GM12875 (cell line): ENCODE measurements around the gene CREB3L2.

Experiments used
- H3K4me3 ChIP-seq: one replicate; pipeline ENCODE4 v1.5.1; 2011; ENCODE audit warnings: low read depth, low read length, control low read depth
- TF ChIP-seq, protein P1 (sequence below): IDR thresholded peaks from 2 replicates; pipeline ENCODE4 v1.5.1; 2011; ENCODE audit warnings: low read depth, mild to moderate bottlenecking, control low read depth, inconsistent platforms, low read length, moderate library complexity, borderline replicate concordance; ENCODE audit not compliant: insufficient read depth

Gene CREB3L2

DNA sequence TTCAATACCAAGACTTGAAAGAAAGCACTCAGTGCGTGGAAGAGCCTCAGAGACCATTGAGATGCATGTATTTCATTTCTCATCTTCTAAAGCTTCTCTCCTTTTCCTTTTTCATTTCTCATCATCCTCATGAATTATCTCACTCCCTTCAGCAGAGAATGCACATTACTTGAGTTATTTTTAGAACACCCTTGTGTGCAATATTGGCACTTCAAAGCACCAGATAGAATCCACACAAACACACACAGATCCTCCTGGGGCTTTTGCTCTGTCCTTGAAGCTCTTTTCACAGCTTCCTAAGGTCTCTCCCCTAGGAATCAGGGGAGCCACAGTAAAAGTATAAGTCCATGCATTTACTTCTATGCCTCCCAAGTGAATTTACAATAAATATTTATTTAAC lies 173.4 kb downstream of the CREB3L2 start:
- TF ChIP-seq, protein P1, sequence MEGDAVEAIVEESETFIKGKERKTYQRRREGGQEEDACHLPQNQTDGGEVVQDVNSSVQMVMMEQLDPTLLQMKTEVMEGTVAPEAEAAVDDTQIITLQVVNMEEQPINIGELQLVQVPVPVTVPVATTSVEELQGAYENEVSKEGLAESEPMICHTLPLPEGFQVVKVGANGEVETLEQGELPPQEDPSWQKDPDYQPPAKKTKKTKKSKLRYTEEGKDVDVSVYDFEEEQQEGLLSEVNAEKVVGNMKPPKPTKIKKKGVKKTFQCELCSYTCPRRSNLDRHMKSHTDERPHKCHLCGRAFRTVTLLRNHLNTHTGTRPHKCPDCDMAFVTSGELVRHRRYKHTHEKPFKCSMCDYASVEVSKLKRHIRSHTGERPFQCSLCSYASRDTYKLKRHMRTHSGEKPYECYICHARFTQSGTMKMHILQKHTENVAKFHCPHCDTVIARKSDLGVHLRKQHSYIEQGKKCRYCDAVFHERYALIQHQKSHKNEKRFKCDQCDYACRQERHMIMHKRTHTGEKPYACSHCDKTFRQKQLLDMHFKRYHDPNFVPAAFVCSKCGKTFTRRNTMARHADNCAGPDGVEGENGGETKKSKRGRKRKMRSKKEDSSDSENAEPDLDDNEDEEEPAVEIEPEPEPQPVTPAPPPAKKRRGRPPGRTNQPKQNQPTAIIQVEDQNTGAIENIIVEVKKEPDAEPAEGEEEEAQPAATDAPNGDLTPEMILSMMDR: no peak
- H3K4me3 ChIP-seq: no peak overlapping the region

DNA sequence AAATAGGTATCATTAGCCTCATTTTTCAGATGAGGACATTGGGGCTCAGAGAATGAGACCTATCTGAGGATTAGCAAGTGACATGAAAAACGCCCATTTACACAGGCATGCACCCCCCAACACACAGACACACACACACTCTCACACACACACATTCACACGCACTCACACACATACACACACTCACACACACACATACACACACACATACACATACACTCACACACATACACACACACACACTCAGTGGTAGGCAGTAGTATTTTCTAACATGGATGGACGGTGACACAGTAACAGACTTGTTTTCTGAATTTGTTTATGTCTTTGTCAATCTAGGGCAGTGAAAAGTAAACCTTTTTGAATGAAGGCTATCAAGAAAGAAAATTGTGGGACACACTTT lies 176.4 kb downstream of the CREB3L2 start:
- TF ChIP-seq, protein P1: no peak
- H3K4me3 ChIP-seq: no peak overlapping the region
